ENCODE measurements around the gene TMPRSS5.

- TF ChIP-seq EP300 (IDR thresholded peaks at IDR 0.05; ENCODE audit: borderline replicate concordance) = no peak
- no peak for TF ChIP-seq CREB1 (IDR thresholded peaks at IDR 0.05; ENCODE audit: low read depth)
- no peak for TF ChIP-seq MAX (IDR thresholded peaks at IDR 0.05)
- TF ChIP-seq RAD21 (IDR thresholded peaks at IDR 0.05; ENCODE audit: low read depth) = no peak
Observed at GRCh38 chr11:113642090-113642489, 64.0 kb downstream of the TMPRSS5 start.

Data from Ishikawa (cell line).